Right lobe of liver (tissue), 6 donors: Measurements from ENCODE around the gene PXYLP1. TPM values are rescaled to one million over a fixed set of nuclear protein-coding genes. Genes with fewer than 3 reads are reported as not detected.

Experiments used
- ATAC-seq, 4 donors: fragments of 200-7000 bp; cut with Tn5 transposase; one replicate each; pipeline ENCODE4 v1.9.1; 2020; ENCODE audit warnings: mild to moderate bottlenecking in 4 of 4, moderate library complexity in 4 of 4
- DNase-seq, 3 donors: peaks; one replicate each; pipeline ENCODE4 v3.0.0-alpha.2; 2020
- H3K27ac ChIP-seq, 3 donors: fragments of 200-600 bp; one replicate each; pipeline ENCODE4 v1.8.0; 2022
- H3K27me3 ChIP-seq, 2 donors: fragments of 200-600 bp; one replicate each; pipeline ENCODE4 v1.8.0; 2022
- H3K36me3 ChIP-seq, 4 donors: fragments of 200-600 bp; sonication (generic) in 1 of 4; one replicate each; pipeline versions ENCODE4 v1.5.1 to v1.8.0; 2017 to 2022; ENCODE audit warnings: control low read depth in 1 of 4
- H3K4me1 ChIP-seq, 4 donors: fragments of 200-600 bp; sonication (generic) in 1 of 4; one replicate each; pipeline versions ENCODE4 v1.5.1 to v1.8.0; 2017 to 2022; ENCODE audit warnings: control low read depth in 1 of 4
- H3K4me3 ChIP-seq, 3 donors: fragments of 200-600 bp; one replicate each; pipeline ENCODE4 v1.8.0; 2022
- H3K9me3 ChIP-seq, 4 donors: fragments of 200-600 bp; sonication (generic) in 1 of 4; one replicate each; pipeline versions ENCODE4 v1.5.1 to v1.8.0; 2017 to 2022; ENCODE audit warnings: control low read depth in 1 of 4
- CTCF ChIP-seq, 4 donors: fragments of 200-600 bp in 3 of 4; fragments of 450-650 bp in 1 of 4; IDR thresholded peaks; one replicate each; pipeline versions ENCODE4 v1.5.1 to v1.8.0; 2016 to 2022; ENCODE audit warnings: antibody characterized with exemption in 4 of 4, mild to moderate bottlenecking in 2 of 4
- POLR2A ChIP-seq: fragments of 450-650 bp; IDR thresholded peaks from one replicate; pipeline ENCODE4 v1.6.1; 2017; ENCODE audit warnings: antibody characterized with exemption, mild to moderate bottlenecking
- WGBS: methylation state at CpG from one replicate; pipeline ENCODE4 v1.1.6; 2018; ENCODE audit warnings: low coverage, low lambda C conversion rate; ENCODE audit not compliant: insufficient coverage; ENCODE audit errors: missing lambda C conversion rate; 5-methylcytosine and 5-hydroxymethylcytosine counted together
- intact Hi-C, 2 donors: fragments of 100-400 bp; cut with DNase I; formaldehyde crosslinking; loops; one replicate each; pipeline versions ENCODE4 v1.11.2 to v1.14.1; 2022
- total RNA-seq, 6 experiments: library from RNA; depleted of rRNA in 2 of 6; stranded (reverse); fragments of >200 nt in 2 of 6; fragmentation: NEBNext Ultra II Directional in 3 of 6; extraction: Animal tissue kit (Norgen Biotek cat#: 25700) in 3 of 6; gene quantifications; one replicate each; pipeline versions ENCODE4 v1.1.0 to v1.2.4, GENCODE V29; 2016 to 2023
- donor health status: DM: no; HTN: yes; CAD: no.
- donor health status: DM: no; HTN: no; CAD: no.
- donor health status: DM: no; HTN: no; CAD: no.
- donor health status: DM: no; HTN: yes; CAD: no.
- donor health status: DM: no; HTN: yes; CAD: no.

The PXYLP1 gene
- total RNA-seq, 6 experiments from 2014 or later = 2.0 to 4.7 (median 3.0) TPM

DNA sequence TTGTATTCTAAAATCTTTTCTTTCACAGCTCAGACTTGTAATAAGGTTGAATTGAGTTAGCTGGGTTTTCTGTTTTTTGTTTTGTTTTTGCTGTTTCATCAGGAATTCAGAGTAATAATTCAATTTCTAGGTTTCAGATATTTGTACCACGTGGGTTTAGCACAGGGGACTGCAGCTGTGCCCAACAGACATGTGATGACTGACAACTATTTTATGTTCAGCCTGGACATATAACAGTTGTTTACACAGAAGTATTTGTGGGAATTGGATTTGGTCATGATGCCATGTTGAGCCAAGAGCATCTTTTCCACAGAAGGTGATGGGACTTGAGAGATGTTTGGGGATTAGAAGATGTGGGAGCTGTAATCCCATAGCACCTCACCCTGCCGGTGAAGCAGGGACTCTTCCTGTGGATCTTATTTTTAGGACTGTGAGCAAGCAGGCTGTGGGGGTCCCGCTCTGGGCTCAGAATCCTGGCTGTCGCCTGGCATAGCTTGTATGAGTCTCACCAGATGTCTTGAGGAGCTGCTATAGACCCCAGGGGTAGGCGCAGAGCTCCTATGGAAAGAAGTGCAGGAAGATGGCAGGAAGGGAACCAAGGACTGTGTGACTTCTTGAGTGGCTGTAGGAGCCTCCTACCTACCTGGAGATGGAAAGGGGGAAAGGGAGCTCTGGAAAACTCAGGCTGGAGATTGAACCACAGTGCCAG is 23.7 kb downstream of the PXYLP1 start:
- no peaks in the 10 kb centered on the region for H3K4me1 ChIP-seq
- intact Hi-C loops = no loop called here
- H3K36me3 ChIP-seq = no peaks in the 10 kb centered on the region
- no peak overlapping the region for H3K4me3 ChIP-seq
- TF ChIP-seq CTCF (IDR thresholded peaks at IDR 0.05) (no peak), POLR2A (no peak)
- H3K27me3 ChIP-seq = no peaks in the 10 kb centered on the region
- WGBS = 70% methylated on average over 2 of the region's 5 CpGs
- DNase-seq = peak in 1 of 3 donors; percentile 28
- H3K27ac ChIP-seq = no peak overlapping the region
- no peak for ATAC-seq
- no peaks in the 10 kb centered on the region for H3K9me3 ChIP-seq

GRCh38 chr3:141255846-141256261 is 24.2 kb downstream of the PXYLP1 start:
- 75% methylated on average over 3 of the region's 6 CpGs for WGBS
- intact Hi-C loops = no loop called here

DNA sequence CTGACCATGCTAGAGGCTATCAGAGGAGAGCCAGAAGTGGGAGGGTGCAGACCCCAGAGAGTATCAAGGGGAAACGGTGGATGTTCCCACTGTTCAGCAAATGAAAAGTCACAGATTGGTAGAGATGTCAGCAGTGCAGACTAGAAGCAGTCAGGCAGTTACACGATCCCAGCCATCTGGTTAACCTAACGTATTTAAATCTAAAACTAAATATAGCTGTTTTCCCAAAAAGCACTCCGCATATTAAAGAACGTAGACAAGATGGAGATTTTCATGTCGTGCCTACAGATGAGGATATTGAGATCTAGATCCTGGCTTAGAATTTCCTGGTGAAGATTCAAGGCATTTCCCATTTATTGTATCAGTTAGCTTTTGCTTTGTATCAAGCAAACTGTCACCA is 25.2 kb downstream of the PXYLP1 start:
- Histone ChIP-seq H3K4me1 (no peaks in the 10 kb centered on the region), H3K27me3 (no peaks in the 10 kb centered on the region), H3K36me3 (no peaks in the 10 kb centered on the region), H3K27ac (no peak overlapping the region), H3K4me3 (no peak overlapping the region), H3K9me3 (no peaks in the 10 kb centered on the region)
- TF ChIP-seq POLR2A (no peak), CTCF (IDR thresholded peaks at IDR 0.05) (no peak)
- DNase-seq (no peak), ATAC-seq (no peak)
- intact Hi-C loops = no loop called here
- 91% methylated on average over 6 of the region's 6 CpGs for WGBS

More at GRCh38 chr3:141255846-141256261, 24.2 kb downstream of the PXYLP1 start:
- DNase-seq = peak in 1 of 3 donors; percentile 35
- Histone ChIP-seq H3K36me3 (no peaks in the 10 kb centered on the region), H3K4me1 (no peaks in the 10 kb centered on the region), H3K4me3 (no peak overlapping the region), H3K9me3 (no peaks in the 10 kb centered on the region), H3K27me3 (no peaks in the 10 kb centered on the region), H3K27ac (no peak overlapping the region)
- ATAC-seq = peak; percentile 16 to 56 (median 38)
- TF ChIP-seq CTCF (IDR thresholded peaks at IDR 0.05) (peak in 2 of 4 donors; percentile 12 to 19), POLR2A (no peak)

GRCh38 chr3:141257961-141258360 is 26.3 kb downstream of the PXYLP1 start:
- Histone ChIP-seq H3K9me3 (no peaks in the 10 kb centered on the region), H3K27ac (no peak overlapping the region), H3K4me1 (no peaks in the 10 kb centered on the region), H3K36me3 (no peaks in the 10 kb centered on the region), H3K27me3 (no peaks in the 10 kb centered on the region), H3K4me3 (no peak overlapping the region)
- intact Hi-C loops = no loop called here
- no peak for TF ChIP-seq POLR2A
- no peak for TF ChIP-seq CTCF (IDR thresholded peaks at IDR 0.05)
- peak in 1 of 3 donors; percentile 30 for DNase-seq
- no peak for ATAC-seq
- 81% methylated on average over 5 of the region's 8 CpGs for WGBS
